Gastrocnemius medialis (tissue), 4 donors: ENCODE results near the gene ZCWPW1.

Experiments
- CTCF ChIP-seq, 5 experiments: fragments of 450-650 bp in 3 of 5; fragments of 200-600 bp in 2 of 5; sonication (generic) in 2 of 5; IDR thresholded peaks in 4 of 5; conservative IDR thresholded peaks in 1 of 5; 1 replicate in 4 of 5; 2 replicates in 1 of 5; pipeline ENCODE4 v1.5.1; 2016 to 2019; ENCODE audit warnings: antibody characterized with exemption in 5 of 5, mild to moderate bottlenecking in 3 of 5, moderate library complexity in 3 of 5
- POLR2A ChIP-seq, 2 donors: fragments of 450-650 bp; IDR thresholded peaks; one replicate each; pipeline ENCODE4 v1.6.1; 2017; ENCODE audit warnings: antibody characterized with exemption in 2 of 2, mild to moderate bottlenecking in 2 of 2, moderate library complexity in 2 of 2

DNA sequence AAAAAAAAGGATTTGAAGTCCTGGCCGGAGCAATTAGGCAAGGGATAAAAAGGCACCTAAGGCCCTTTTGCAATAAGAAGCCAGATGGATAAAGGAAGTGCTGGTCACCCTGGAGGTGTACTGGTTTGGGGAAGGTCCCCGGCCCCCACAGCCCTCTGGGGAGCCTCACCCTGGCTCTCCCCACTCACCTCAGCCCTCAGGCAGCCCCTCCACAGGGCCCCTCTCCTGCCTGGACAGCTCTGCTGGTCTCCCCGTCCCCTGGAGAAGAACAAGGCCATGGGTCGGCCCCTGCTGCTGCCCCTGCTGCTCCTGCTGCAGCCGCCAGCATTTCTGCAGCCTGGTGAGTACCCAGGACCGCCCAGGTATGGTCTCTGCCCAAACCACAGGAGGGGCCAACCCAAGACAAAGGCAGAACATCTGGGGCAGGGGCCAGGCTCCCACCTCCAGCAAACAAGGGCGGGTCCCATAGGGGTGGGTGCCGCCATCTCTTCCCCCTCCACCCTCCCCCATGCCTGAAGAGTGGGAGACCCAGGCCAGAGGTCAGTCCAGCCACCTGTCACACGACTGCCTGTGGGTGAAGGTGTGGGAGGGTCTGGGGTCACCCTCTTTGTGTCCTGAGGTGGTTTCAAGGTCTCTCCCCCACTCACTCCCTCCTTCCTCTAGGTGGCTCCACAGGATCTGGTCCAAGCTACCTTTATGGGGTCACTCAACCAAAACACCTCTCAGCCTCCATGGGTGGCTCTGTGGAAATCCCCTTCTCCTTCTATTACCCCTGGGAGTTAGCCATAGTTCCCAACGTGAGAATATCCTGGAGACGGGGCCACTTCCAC lies 70.3 kb downstream of the ZCWPW1 start, which contains the start of gene PILRB:
- no peak for TF ChIP-seq CTCF (IDR thresholded peaks at IDR 0.05 in 4 of 5, conservative IDR thresholded peaks at IDR 0.05 in 1 of 5)
- no peak for TF ChIP-seq POLR2A (IDR thresholded peaks at IDR 0.05)
